NOMO-1 treated with DMSO at 0.1 percent for 48 hours (cell line): Measurements from ENCODE around the gene CRY1.
A peak's percentile ranks its signal among the peaks of the same experiment; 100 is the strongest.
"Not testable (repeated sequence)": the region's sequence is repeated elsewhere in the genome, so short reads cannot be mapped to it uniquely, and the experiment has no call there.

ENCODE experiments used
- DNase-seq: peaks from one replicate; lab custom pipeline; 2025; ENCODE audit not compliant: unreplicated experiment; lab: John Stamatoyannopoulos, UW

CRY1 gene

DNA sequence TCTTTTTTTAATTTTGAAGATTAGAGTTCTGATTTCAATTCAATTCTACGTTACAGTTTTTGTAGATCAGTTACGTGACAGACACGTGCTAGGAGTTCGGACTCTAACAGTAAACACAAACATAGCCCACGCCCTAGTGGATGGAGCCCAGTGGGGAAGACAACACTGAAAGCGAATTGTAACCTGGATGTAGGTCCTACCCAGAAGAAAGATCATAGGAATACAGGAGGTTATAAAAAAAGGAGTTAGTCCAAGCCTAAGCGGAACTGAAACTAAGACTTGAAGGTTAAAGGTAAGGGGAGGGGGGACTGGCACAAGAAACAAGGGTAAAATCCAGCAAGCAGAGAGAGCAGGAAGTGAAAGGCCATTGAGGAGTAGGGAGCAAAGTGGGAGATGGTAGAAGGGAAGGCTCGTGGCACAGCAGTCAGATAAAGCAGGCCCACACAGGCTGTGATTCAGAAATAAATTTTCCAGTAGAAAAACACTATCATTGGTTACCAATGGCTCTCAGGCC is 15.7 kb upstream of the CRY1 start:
- peak; percentile 50 for DNase-seq

DNA sequence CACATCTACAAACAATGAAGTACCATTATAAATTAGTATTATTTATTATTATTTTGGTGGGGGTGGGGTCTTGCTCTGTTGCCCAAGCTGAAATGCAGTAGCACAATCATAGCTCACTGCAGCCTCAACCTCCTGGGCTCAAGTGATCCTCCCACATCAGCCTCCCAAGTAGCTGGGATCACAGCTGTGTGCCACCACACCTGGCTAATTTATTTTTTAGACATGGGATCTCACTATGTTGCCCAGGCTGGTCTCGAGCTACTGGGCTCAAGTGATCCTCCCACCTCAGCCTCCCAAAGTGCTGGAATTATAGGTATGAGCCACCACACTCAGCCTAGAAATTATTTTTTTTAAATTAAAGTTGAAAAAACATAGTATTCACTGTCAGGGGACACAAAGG is 15.0 kb upstream of the CRY1 start:
- DNase-seq, result not testable (repeated sequence)

DNA sequence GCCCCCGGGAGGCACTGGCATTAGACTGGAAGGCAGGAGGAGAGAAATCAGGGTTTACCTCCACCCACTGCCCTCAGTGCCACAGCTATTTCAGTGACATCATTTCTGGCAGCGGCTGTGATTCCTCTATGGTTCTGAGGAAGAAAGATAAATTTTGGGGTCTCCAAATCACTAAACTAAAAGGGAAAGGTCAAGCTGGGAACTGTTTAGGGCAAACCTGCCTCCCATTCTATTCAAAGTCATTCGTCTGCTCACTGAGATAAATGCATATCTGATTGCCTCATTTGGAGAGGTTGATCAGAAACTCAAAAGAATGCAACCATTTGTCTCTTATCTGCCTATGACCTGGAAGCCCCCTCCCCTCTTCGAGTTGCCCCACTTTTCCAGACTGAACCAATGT is 14.0 kb upstream of the CRY1 start:
- no peak for DNase-seq

DNA sequence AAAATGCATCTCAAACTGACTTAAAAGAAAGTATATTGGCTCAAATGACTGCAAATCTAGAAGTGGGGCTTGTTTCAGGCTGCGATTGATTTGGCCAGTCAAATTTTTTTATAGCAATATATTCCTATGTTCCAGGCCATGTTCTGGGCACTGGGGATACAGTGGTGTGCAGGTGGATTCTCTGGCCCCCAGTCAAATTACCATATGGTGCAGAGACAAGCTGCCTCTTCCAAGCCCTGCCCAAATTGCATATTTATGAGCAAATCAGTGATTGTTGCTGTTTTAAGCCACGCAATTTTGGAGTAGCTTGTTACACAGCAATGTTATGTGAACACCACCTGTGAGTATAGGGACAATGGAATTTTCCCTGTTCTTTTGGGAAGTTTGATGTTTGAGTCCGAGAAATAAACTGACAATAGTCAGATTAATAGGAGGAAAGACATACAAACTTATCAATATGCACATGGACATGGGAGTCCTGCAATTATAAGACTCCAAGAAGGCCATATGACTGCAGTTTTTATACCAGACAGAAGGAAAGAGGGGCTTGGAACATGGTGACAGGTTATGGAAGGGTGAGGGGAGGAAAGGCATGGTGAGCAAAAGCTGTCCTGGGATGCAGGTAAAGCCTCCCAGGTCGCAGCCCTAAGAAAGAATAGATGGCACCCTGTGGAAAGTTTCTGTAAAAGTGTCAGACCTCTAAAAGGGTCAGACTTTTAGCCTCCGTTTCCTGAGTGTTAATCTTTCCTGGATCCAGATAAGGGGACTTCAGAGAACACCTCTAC is 13.1 kb upstream of the CRY1 start:
- no peak for DNase-seq

DNA sequence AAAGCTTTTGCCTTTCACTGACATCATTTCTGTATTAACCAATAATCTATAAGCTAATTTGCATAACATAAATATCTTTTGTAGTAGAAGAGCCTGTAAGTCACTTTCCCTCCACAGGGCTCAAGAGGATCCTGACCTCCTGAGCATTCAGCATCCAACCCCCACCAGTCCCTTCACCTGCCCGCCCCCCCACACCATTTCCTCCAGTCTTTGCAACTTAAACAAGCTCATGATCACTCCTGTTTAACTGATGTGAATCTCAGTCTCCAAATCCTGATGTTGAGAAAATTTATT is 12.0 kb upstream of the CRY1 start:
- peak; percentile 0 for DNase-seq

DNA sequence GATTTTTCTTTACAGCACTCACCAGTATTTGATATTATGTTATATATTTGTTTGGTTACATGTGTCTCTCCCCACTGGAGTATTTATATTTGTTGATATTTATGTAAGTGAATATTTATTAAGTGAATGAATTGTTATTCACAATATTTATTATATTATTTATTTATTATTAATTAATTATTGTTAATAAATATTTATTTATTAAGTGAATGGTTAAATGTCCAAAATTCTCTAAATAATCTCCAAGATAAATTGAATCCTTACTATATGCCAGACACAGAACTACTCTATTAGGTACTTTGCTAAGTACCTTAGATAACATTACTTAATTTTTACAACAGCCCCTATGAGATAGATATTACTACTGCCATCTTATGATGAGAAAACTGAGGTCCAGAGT is 10.2 kb upstream of the CRY1 start:
- DNase-seq, result no peak

DNA sequence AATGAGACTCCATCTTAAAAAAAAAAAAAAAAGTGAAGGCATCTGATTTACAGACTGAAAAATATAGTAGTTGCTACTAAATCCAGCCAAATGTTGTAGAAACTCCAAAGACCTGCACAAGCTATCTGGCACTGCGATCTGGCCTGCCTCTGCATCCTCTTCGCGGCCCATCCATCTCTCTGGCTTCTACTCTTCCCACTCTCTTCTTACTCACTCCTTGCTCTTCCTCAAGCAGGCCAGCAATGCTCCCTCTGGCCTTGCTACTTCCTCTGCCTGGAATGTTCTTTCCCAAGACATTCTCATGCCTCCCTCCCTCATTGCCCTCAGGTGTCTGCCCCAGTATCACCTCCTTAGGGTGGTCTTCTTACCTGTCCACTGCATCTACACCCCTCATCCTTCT is 9.7 kb upstream of the CRY1 start:
- no peak for DNase-seq

DNA sequence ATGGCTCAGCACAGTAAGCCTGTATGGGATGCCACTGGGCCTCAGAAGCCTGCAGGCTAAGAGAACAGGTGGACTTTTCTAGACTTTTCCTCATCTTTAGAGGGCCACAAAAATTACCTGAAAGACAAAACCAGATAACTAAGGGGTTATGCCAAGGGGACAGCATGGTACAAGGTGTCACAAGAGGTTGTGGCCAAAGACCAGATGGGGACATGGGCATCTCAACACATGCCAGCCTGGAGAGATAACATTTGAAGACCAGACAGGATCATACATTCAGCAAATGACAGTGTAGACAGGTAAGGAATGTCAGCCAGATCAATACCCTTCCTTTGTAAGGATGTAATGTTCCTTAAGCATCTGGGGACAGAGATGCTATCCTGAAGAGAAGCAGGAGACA is 8.9 kb upstream of the CRY1 start:
- DNase-seq, result no peak

DNA sequence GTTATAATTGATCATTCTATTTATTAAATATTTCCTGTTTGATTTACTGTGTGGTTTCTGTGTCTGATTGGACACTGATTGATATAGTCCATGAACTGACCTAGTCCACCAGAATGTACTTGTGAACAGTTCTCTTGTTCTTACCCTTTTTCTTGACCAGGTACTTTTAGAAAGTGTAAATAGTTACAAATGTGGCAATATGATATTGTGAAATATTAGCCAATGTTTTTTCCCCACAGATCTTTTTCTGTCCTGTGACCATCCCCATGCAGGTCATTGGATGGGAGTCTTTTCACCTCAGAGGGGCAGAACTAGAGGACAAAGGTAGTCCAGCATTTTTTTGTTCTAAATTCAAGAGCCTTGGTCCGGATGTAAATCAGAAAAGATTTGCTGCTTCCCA is 8.3 kb upstream of the CRY1 start:
- DNase-seq, result no peak

DNA sequence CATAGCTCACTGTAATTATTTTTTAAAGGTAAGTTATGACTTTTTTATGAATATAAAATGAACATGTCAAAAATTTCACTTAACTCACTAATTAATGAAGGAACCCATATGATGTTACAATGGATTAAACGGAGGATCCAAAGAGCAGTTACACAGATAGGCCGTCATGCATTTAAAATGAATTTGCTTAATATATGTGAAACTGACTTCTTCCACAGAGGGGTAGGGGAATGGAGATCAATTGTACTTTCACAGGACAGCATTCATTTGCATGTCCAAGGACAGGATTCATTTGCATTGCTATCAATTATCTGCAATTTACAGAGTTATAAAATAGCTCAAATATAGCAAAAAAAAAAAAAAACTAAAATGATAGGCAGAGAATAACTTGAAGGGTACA is 6.6 kb upstream of the CRY1 start:
- no peak for DNase-seq

DNA sequence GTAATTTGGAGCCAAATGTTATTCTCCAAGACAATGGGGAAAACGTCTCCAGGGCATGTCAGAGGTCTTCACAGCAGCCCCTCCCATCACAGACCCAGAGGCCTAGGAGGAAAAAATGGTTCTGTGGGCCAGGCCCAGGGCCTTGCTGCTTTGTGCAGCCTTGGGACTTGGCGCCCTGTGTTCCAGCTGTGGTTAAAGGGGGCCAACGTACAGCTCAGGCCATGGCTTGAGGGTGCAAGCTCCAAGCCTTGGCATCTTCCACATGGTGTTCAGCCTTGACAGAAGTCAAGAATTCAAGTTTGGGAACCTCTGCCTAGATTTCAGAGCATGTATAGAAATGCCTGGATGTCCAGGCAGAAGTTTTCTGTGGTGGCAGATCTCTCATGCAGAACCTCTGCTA is 3.2 kb upstream of the CRY1 start:
- no peak for DNase-seq

DNA sequence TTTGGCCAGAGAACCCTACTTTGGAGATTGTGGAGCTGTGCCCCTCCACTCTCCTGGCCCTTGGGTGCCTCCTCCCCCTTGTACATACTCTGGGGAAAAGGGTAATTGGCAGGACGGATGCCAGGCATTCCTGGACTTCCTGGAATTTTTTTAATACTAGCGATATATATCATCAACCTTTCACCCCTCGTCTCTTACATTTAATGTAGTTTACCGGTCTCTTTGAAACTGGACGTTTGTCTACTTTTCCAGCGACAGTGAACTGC is 767 bp upstream of the CRY1 start:
- DNase-seq, result peak; percentile 13

DNA sequence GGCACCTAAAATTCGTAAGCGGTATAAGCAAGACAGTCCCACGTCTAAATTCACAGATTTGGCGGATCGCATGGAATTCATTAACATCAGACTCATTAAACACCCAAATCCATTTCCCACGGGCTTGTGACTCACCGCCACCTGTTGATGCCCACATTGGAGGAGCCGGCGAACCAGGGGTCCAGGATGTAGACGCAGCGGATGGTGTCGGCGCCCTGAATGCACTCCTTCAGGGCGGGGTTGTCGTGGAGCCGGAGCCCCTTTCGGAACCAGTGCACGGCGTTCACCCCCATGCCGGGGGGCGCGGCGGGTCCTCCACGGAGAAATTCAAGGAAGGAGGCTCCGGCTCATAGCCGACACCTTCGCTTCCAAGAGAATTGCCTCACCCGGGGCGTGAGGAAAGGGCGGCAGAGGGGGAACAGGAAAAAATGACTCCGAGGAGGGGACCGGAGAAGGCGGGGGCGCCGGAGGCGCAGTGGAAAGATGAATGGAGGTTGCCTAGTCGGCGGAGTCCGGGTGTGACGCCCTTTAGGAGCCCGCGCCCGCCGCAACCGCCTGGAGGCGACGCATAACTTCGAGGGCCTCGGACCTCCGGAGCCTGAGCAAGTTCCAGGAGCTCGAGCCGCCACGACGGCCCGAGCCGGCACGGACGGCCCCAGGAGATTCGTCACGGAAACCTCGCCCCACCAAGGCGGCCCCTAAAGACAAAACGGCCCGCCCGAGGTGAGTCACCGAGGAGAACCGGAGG is 506 bp downstream of the CRY1 start:
- peak; percentile 61 for DNase-seq

DNA sequence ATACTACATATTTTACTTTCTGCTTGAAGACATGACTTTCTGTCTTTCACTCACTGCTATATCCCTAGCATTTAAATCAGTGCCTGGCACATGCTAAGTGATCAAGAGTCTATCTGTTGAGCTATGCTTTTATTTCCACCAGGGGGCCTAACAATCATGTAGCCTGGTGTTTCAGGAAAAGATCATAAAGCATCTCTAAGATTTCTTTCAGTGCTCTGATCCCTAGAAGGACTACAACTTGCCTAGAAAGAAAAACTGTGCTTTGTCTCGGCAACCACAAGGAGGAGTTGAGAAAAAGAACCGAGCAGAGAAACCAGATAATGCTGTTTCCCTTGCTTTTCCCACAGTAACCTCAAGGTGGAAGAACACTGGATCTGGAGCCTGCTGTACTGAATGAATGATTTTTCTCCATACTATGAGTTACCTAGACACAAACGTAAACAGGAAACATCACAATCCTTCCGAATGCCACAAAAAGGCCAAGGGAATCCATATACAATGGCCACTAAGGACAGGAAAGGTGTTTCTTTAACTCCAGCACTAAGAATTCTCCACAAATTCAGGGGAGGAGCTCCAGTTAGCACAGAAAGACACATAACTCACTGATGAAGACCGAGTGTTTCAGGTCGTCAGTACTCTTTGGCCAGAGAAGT is 1.2 kb downstream of the CRY1 start:
- DNase-seq, result peak; percentile 78

DNA sequence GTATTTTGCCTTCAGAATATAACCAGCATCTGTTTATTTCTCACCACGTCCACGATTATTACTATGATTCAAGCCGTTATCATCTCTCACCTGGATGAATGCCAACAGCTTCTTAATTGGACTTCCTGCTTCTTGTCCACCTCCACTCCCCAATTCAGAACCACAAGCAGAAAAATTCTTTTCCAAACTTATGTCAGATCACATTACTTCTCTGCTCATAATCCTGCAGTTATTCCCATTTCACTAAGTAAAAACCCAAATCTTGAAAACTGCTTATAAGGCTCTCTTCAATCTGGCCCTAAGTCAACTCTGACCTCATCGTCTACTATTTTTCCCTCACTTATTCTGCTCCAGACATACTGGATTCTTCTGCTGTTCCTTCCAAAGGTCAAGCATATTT is 2.0 kb downstream of the CRY1 start:
- DNase-seq, result no peak

DNA sequence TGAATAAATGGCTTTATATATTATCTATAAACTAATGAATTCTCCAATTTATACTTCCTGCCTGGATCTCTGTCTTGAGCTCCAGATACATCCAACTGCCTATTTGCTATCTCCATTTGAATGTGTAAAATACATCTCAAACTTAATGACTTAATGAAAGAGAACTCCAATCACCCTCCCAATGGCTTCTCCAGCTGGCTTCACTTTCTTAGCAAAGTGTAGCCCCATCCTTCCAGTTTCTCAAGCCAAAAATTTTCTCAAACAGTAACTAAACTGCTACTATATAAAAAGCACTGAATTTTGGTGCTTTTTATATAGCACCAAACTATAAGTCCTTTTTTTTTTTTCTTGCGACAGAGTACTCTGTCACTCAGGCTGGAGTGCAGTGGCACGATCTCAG is 2.6 kb downstream of the CRY1 start:
- no peak for DNase-seq

DNA sequence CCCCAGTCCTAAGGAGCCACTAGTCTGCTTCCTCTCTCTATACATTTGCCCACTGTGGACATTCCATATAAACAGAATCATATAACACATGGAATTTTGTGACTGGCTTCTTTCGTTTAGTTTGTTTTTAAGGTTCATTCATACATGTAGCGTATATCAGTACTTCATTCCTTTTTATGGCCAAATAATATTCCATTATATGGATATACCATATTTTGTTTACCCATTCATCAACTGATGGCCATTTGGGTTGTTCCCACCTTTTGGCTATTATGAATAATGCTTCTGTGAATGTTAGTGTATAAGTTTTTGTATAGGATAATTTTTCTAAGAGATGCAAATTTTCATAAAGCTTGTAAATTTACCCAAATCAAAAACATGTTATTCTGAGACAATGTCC is 4.4 kb downstream of the CRY1 start:
- no peak for DNase-seq

DNA sequence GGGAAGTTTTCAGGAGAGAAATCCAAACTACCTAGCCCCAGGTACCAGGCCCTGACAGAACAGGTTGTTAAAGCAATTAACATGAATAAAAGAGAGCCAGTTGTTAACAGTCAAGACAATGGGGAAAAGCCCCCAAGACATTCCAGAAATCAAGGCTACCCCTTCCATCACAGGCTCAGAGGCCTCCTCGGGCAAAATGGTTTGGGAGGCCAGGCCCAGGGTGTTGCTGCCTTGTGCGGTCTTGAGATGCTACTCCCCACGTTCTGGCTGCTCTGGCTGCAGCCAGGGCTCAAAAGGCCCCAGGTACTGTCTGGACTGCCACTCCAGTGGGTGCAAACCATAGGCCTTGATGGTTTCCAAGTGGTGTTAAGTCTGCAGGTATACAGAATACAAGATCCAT is 7.0 kb downstream of the CRY1 start:
- DNase-seq, result no peak

DNA sequence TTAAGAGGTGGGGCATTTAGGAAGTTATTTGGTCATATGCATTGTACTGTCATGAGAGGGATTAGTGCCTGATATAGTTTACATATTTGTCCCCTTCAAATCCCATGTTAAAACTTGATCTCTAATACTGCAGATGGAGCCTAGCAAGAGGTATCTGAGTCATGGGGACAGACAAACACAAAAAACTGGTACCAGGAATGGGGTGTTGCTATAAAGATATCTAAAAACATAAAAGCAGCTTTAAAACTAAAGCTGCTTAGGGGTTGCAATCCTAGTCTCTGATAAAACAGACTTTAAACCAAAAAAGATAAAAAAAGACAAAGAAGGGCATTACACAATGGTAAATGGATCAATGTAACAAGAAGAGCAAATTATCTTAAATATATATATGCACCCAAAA is 11.6 kb downstream of the CRY1 start:
- DNase-seq, result no peak

DNA sequence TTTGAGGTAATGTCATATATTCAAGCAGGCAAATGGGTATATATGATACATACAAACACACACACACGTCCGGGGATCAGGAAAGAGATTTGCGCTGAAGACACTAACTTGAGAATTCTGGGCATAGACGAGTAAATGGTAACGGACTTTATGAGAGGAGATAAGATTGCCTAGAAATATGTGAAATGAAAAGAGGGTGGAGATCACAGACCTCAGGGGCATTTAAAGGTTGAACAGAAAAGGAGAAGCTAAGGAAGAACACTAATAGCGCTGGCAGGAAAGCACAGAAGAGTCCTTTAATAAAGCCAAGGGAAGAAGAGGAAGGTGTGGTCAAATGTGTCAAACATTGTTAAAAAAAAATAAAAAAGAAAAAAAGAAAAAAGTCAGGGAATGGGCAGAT is 13.1 kb downstream of the CRY1 start:
- DNase-seq, result peak; percentile 26

DNA sequence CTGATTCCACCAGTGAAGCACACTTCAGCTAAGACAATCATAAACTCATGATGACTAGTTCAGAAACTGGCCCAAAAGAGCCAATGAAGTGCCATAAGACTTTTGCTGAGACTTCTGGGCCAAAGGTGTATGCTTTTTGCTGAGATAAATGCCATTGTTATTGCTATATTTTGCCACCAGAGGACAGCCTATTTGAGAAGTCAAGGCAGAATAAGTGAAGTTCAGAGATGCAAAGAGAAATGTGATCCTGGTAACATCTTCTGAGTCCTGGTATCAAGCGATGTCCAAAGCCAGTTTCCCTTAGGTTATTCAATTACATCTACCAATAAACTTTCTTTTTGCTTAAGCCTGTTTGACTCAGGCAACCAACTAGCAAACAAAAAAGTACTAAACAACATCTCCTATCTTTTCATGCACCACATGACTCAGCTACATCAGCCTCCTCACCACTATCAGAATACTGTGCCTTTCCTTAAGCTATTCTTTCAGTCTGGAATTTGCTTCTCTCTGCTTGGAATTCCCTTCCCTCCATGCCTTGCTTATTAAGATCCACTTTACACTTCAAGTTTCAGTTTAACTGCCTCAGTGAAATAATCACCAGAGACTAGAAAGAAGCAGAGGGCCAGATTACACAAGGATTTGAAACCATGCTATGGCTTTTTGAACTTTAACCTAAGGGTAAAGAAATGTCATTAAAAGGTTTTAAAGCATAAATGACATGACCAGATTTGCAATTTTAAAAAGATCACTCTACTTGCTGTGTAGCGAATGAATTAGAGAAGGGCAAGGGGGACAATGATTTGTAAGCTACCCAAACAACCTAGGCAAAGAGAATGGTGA is 14.0 kb downstream of the CRY1 start:
- no peak for DNase-seq

DNA sequence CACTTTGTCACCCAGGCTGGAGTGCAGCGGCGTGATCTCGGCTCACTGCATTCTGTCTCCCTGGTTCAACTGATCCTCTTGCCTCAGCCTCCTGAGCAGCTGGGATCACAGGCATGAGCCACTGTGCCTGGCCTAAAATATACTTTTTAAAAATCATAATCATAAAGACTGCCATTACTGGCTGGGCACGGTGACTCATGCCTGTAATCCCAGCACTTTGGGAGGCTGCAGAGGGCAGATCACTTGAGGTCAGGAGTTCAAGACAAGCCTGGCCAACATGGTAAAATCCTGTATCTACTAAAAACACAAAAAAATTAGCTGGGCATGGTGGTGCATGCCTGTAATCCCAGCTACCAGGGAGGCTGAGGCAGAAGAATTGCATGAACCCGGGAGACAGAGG is 20.1 kb downstream of the CRY1 start:
- DNase-seq, result not testable (repeated sequence)
